ENCODE data around the gene TMEM171.

DNA sequence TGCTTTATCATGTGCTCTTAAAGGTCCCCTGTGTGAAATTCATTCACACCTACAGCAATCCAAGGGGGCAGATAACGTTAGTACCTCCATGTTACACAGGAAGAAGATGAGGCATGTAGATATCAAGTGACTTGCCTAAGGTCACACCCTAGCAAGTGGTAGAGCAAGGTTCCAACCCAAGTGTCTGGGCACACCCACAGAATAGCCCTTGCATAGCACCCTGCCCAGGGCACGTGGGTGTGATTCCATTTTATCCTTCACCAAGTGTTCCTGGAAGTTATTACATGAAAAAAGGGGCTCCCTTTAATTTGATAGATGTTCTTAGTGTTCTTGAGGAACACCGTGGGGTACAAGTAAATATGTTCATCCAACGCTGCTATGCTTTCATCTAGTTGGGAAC lies 4.9 kb downstream of the TMEM171 start:
- no peak for TF ChIP-seq POLR2A (IDR thresholded peaks at IDR 0.05)
- TF ChIP-seq, protein P1, sequence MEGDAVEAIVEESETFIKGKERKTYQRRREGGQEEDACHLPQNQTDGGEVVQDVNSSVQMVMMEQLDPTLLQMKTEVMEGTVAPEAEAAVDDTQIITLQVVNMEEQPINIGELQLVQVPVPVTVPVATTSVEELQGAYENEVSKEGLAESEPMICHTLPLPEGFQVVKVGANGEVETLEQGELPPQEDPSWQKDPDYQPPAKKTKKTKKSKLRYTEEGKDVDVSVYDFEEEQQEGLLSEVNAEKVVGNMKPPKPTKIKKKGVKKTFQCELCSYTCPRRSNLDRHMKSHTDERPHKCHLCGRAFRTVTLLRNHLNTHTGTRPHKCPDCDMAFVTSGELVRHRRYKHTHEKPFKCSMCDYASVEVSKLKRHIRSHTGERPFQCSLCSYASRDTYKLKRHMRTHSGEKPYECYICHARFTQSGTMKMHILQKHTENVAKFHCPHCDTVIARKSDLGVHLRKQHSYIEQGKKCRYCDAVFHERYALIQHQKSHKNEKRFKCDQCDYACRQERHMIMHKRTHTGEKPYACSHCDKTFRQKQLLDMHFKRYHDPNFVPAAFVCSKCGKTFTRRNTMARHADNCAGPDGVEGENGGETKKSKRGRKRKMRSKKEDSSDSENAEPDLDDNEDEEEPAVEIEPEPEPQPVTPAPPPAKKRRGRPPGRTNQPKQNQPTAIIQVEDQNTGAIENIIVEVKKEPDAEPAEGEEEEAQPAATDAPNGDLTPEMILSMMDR (IDR thresholded peaks at IDR 0.05): no peak
